IMR-90 (cell line): Measurements from ENCODE around the gene C11orf71. TPM values are rescaled to one million over a fixed set of nuclear protein-coding genes. Genes with fewer than 3 reads are reported as not detected.

Experiments used
- ATAC-seq: fragments of 200-7000 bp; cut with Tn5 transposase; 2 replicates; pipeline ENCODE4 v1.9.1; 2020; ENCODE audit warnings: low read depth, mild to moderate bottlenecking, moderate library complexity
- BruUV-seq: library from RNA; stranded (reverse); fragments of 400-500 nt; replicated peaks from 2 replicates; lab custom pipeline; 2021; lab: Mats Ljungman, UMichigan
- CTCF ChIA-PET: fragments of 300-600 bp; formaldehyde crosslinking; extraction: SDS; loops from one replicate; lab custom pipeline; 2021; ENCODE audit warnings: antibody characterized with exemption; lab: Yijun Ruan, JAX
- POLR2A ChIA-PET: fragments of 300-600 bp; sonication (Branson Sonifier 250); formaldehyde crosslinking; loops from one replicate; lab custom pipeline; 2022; ENCODE audit warnings: antibody characterized with exemption; ENCODE audit not compliant: unreplicated experiment; lab: Charles Lee
- DNase-seq: peaks from one replicate; pipeline ENCODE4 v3.0.0; 2013
- H2AFZ ChIP-seq: replicated peaks from 2 replicates; pipeline ENCODE3; 2013; ENCODE audit warnings: low read length, mild to moderate bottlenecking; ENCODE audit not compliant: poor library complexity
- H2AK5ac ChIP-seq: 2 replicates; pipeline ENCODE4 v1.6.1; 2013; ENCODE audit warnings: low read depth, low read length, inconsistent platforms
- H2AK9ac ChIP-seq: replicated peaks from 2 replicates; pipeline ENCODE3; 2013; ENCODE audit warnings: mild to moderate bottlenecking, low read depth, low read length, moderate library complexity; ENCODE audit not compliant: poor library complexity
- H2BK120ac ChIP-seq: 2 replicates; pipeline ENCODE4 v1.6.1; 2013; ENCODE audit warnings: low read depth, low read length, inconsistent platforms
- H2BK15ac ChIP-seq: 3 replicates; pipeline ENCODE4 v1.6.1; 2013; ENCODE audit warnings: low read depth, low read length, inconsistent platforms
- H2BK20ac ChIP-seq: 2 replicates; pipeline ENCODE4 v1.6.1; 2013; ENCODE audit warnings: low read depth, mild to moderate bottlenecking, inconsistent platforms, low read length, moderate library complexity
- H2BK5ac ChIP-seq: 2 replicates; pipeline ENCODE4 v1.6.1; 2013; ENCODE audit warnings: mild to moderate bottlenecking, low read depth, low read length, inconsistent platforms; ENCODE audit not compliant: poor library complexity, severe bottlenecking
- H3K14ac ChIP-seq: replicated peaks from 2 replicates; pipeline ENCODE4 v1.6.1; 2013; ENCODE audit warnings: low read depth, low read length, inconsistent platforms
- H3K18ac ChIP-seq: 2 replicates; pipeline ENCODE4 v1.6.1; 2013; ENCODE audit warnings: low read depth, low read length, control low read depth
- H3K23ac ChIP-seq: 2 replicates; pipeline ENCODE4 v1.6.1; 2013; ENCODE audit warnings: low read depth, low read length, inconsistent platforms
- H3K27ac ChIP-seq: 2 replicates; pipeline ENCODE4 v1.5.1; 2013; ENCODE audit warnings: mild to moderate bottlenecking, control low read depth, low read length; ENCODE audit not compliant: insufficient read depth
- H3K27me3 ChIP-seq: 2 replicates; pipeline ENCODE4 v1.6.1; 2013; ENCODE audit warnings: low read length; ENCODE audit not compliant: control insufficient read depth, insufficient read depth
- H3K36me3 ChIP-seq: 2 replicates; pipeline ENCODE4 v1.6.1; 2013; ENCODE audit warnings: low read length, mixed read lengths; ENCODE audit not compliant: control insufficient read depth, insufficient read depth
- H3K4ac ChIP-seq: 2 replicates; pipeline ENCODE4 v1.6.1; 2013; ENCODE audit warnings: low read depth, low read length, inconsistent platforms
- H3K4me1 ChIP-seq: 2 replicates; pipeline ENCODE4 v1.6.1; 2013; ENCODE audit warnings: low read length, mixed read lengths; ENCODE audit not compliant: control insufficient read depth, insufficient read depth
- H3K4me2 ChIP-seq: 2 replicates; pipeline ENCODE4 v1.6.1; 2013; ENCODE audit warnings: low read depth, mild to moderate bottlenecking, control low read depth, low read length, moderate library complexity
- H3K4me3 ChIP-seq: 2 replicates; pipeline ENCODE4 v1.5.1; 2013; ENCODE audit warnings: low read depth, mild to moderate bottlenecking, control low read depth, low read length, moderate library complexity; ENCODE audit not compliant: insufficient read depth
- H3K56ac ChIP-seq: 2 replicates; pipeline ENCODE4 v1.6.1; 2013; ENCODE audit warnings: low read length, inconsistent platforms; ENCODE audit not compliant: insufficient read depth; ENCODE audit errors: extremely low read depth
- H3K79me1 ChIP-seq, 2 experiments: 2 replicates each; pipeline ENCODE4 v1.6.1; 2013; ENCODE audit warnings: low read length in 2 of 2, inconsistent platforms in 1 of 2, low read depth in 1 of 2
- H3K9ac ChIP-seq: 2 replicates; pipeline ENCODE4 v1.6.1; 2013; ENCODE audit warnings: low read depth, low read length, control low read depth
- H3K9me1 ChIP-seq: 2 replicates; pipeline ENCODE4 v1.6.1; 2013; ENCODE audit warnings: low read length, inconsistent platforms; ENCODE audit not compliant: insufficient read depth
- H3K9me3 ChIP-seq: 2 replicates; pipeline ENCODE4 v1.6.1; 2013; ENCODE audit warnings: low read length; ENCODE audit not compliant: control insufficient read depth, insufficient read depth
- H4K20me1 ChIP-seq: 2 replicates; pipeline ENCODE4 v1.6.1; 2013; ENCODE audit warnings: low read length, inconsistent platforms; ENCODE audit not compliant: insufficient read depth
- H4K5ac ChIP-seq: 2 replicates; pipeline ENCODE4 v1.6.1; 2013; ENCODE audit warnings: mild to moderate bottlenecking, low read depth, low read length, control low read depth
- H4K8ac ChIP-seq, 2 experiments: 2 replicates each; pipeline ENCODE4 v1.6.1; 2013; ENCODE audit warnings: low read depth in 2 of 2, low read length in 2 of 2, control low read depth in 1 of 2, inconsistent platforms in 1 of 2
- H4K91ac ChIP-seq: 2 replicates; pipeline ENCODE4 v1.6.1; 2013; ENCODE audit warnings: low read depth, low read length, inconsistent platforms; ENCODE audit not compliant: insufficient read depth
- BHLHE40 ChIP-seq: fragments of 150-350 bp; IDR thresholded peaks from 2 replicates; pipeline ENCODE4 v1.6.1; 2016; ENCODE audit warnings: mild to moderate bottlenecking, low read depth, low read length
- CEBPB ChIP-seq: IDR thresholded peaks from 2 replicates; pipeline ENCODE4 v1.6.1; 2012; ENCODE audit warnings: low read depth, low read length, improper control_type of control experiment
- CHD1 ChIP-seq: IDR thresholded peaks from 2 replicates; pipeline ENCODE4 v1.6.1; 2012; ENCODE audit warnings: low read depth, low read length, improper control_type of control experiment
- CTCF ChIP-seq: conservative IDR thresholded peaks from 2 replicates; pipeline ENCODE4 v1.5.1; 2012; ENCODE audit warnings: mild to moderate bottlenecking, low read depth, low read length, improper control_type of control experiment
- FOS ChIP-seq: fragments of 150-350 bp; IDR thresholded peaks from 2 replicates; pipeline ENCODE4 v1.6.1; 2016; ENCODE audit warnings: low read depth, low read length
- MAFK ChIP-seq: IDR thresholded peaks from 2 replicates; pipeline ENCODE4 v1.6.1; 2012; ENCODE audit warnings: low read depth, low read length, improper control_type of control experiment
- NFE2L2 ChIP-seq: fragments of 150-350 bp; IDR thresholded peaks from 2 replicates; pipeline ENCODE4 v1.6.1; 2016; ENCODE audit warnings: low read depth, mild to moderate bottlenecking, low read length
- POLR2A ChIP-seq: IDR thresholded peaks from 2 replicates; pipeline ENCODE4 v1.6.1; 2012; ENCODE audit warnings: mild to moderate bottlenecking, low read depth, low read length
- RAD21 ChIP-seq: IDR thresholded peaks from 2 replicates; pipeline ENCODE4 v1.6.1; 2012; ENCODE audit warnings: low read length, improper control_type of control experiment
- RCOR1 ChIP-seq: IDR thresholded peaks from 2 replicates; pipeline ENCODE4 v1.6.1; 2012; ENCODE audit warnings: mild to moderate bottlenecking, low read length, improper control_type of control experiment; ENCODE audit not compliant: insufficient replicate concordance
- RFX5 ChIP-seq: IDR thresholded peaks from 2 replicates; pipeline ENCODE4 v1.8.0; 2012; ENCODE audit warnings: low read depth, mild to moderate bottlenecking, low read length, moderate library complexity
- SMC3 ChIP-seq: fragments of 150-350 bp; IDR thresholded peaks from 2 replicates; pipeline ENCODE4 v1.6.1; 2016; ENCODE audit warnings: low read depth, mild to moderate bottlenecking, antibody characterized with exemption, low read length, moderate library complexity
- USF2 ChIP-seq: fragments of 150-350 bp; IDR thresholded peaks from 2 replicates; pipeline ENCODE4 v1.6.1; 2017; ENCODE audit warnings: mild to moderate bottlenecking, antibody characterized with exemption, low read length, low read depth
- WGBS, 2 experiments: methylation state at CpG; one replicate each; pipeline versions ENCODE4 v1.1.5 to v1.1.7; 2013; ENCODE audit warnings: missing lambda C conversion rate in 2 of 2; ENCODE audit not compliant: insufficient read length in 1 of 2; ENCODE audit errors: extremely low coverage in 2 of 2; 5-methylcytosine and 5-hydroxymethylcytosine counted together
- dilution Hi-C: fragments of 300-500 bp; cut with HindIII; formaldehyde crosslinking; loops from one replicate; pipeline ENCODE4 v1.14.3; 2018; ENCODE audit warnings: low sequenced_read_pairs; ENCODE audit not compliant: unreplicated experiment
- in situ Hi-C: fragments of 300-500 bp; cut with MboI; formaldehyde crosslinking; loops from 3 replicates; pipeline ENCODE4 v1.14.3; 2019; ENCODE audit warnings: low sequenced_read_pairs, inconsistent platforms, mixed read lengths
- intact Hi-C: fragments of 100-400 bp; cut with micrococcal nuclease; formaldehyde crosslinking; loops from 2 replicates; pipeline ENCODE4 v1.10.0; 2022
- polyA plus RNA-seq, 3 experiments: library from polyadenylated mRNA; depleted of rRNA; stranded (reverse); fragments of >200 nt; gene quantifications; 2 replicates each; pipeline ENCODE4 v1.2.3, GENCODE V29; 2012; ENCODE audit warnings: low replicate concordance in 1 of 3
- total RNA-seq: library from RNA; depleted of rRNA; stranded (reverse); fragments of >200 nt; gene quantifications from 2 replicates; pipeline ENCODE4 v1.2.3, GENCODE V29; 2012

Gene C11orf71
- total and polyA plus RNA-seq, 2 of the 4 experiments (the other 2 are of a cell fraction) = 2.3 to 3.7 TPM

- no peak overlapping the region for H2AFZ ChIP-seq
- no peak overlapping the region for H3K9ac ChIP-seq
- no peak overlapping the region for H3K23ac ChIP-seq
- H3K4me1 ChIP-seq = no peaks in the 10 kb centered on the region
- no peak overlapping the region for H4K91ac ChIP-seq
- no peaks in the 10 kb centered on the region for H3K27me3 ChIP-seq
- CTCF ChIA-PET = no interaction called here
- H2BK20ac ChIP-seq = no peak overlapping the region
- H2BK5ac ChIP-seq = no peak overlapping the region
- no peak for DNase-seq
- no peak overlapping the region for H2BK15ac ChIP-seq
- no peak overlapping the region for H4K5ac ChIP-seq
- ATAC-seq = no peak
- H3K36me3 ChIP-seq = no peaks in the 10 kb centered on the region
- no peak overlapping the region for H3K4me3 ChIP-seq
- H3K4me2 ChIP-seq = no peak overlapping the region
- dilution Hi-C loops = no loop called here
- no peaks in the 10 kb centered on the region for H3K9me3 ChIP-seq
- no peak for TF ChIP-seq USF2
- no peak for TF ChIP-seq CEBPB
- TF ChIP-seq RFX5 = no peak
- TF ChIP-seq RCOR1 = no peak
- TF ChIP-seq RAD21 = no peak
- TF ChIP-seq POLR2A = no peak
- TF ChIP-seq FOS = no peak
- no peak for TF ChIP-seq MAFK
- TF ChIP-seq NFE2L2 = no peak
- no peak for TF ChIP-seq SMC3
- TF ChIP-seq CHD1 = no peak
- TF ChIP-seq CTCF = no peak
- TF ChIP-seq BHLHE40 = no peak
- H3K79me1 ChIP-seq = peaks cover 0 to 2% of the 10 kb centered on the region in 2 experiments; a peak in 1 of 4 replicates
- H2BK120ac ChIP-seq = no peak overlapping the region
- H2AK9ac ChIP-seq = no peak overlapping the region
- no peak overlapping the region for H3K27ac ChIP-seq
- no peaks in the 10 kb centered on the region for H4K20me1 ChIP-seq
- H3K9me1 ChIP-seq = 0 out of 2 replicates have a peak, but pooled peaks cover under 1% of the 10 kb centered on the region
- no peak overlapping the region for H3K14ac ChIP-seq
- POLR2A ChIA-PET = no interaction called here
- no peak overlapping the region for H2AK5ac ChIP-seq
- H3K56ac ChIP-seq = no peak overlapping the region
- in situ Hi-C loops = no loop called here
- H3K18ac ChIP-seq = no peak overlapping the region
- no TSS peak for BruUV-seq
- WGBS, 2 experiments = no CpG with 5 or more reads among the region's 4 CpGs
- intact Hi-C loops = no loop called here
- H4K8ac ChIP-seq = no peak overlapping the region
- no peak overlapping the region for H3K4ac ChIP-seq
Measured at GRCh38 chr11:114433376-114433775, 33.1 kb upstream of the C11orf71 start.
